Neuronal stem cell (in vitro differentiated cells): ENCODE measurements around the gene ABCB11.
"Not testable (repeated sequence)": the region's sequence is repeated elsewhere in the genome, so short reads cannot be mapped to it uniquely, and the experiment has no call there.

Experiments
- DNase-seq: peaks from one replicate; pipeline ENCODE4 v3.0.0-alpha.2; 2013; ENCODE audit warnings: low spot score
- H2AFZ ChIP-seq: one replicate; pipeline ENCODE4 v1.6.1; 2013; ENCODE audit warnings: mild to moderate bottlenecking, low read length, inconsistent platforms
- H2AK5ac ChIP-seq: 2 replicates; pipeline ENCODE4 v1.6.1; 2013; ENCODE audit warnings: low read depth, mild to moderate bottlenecking, inconsistent platforms, low read length, moderate library complexity, mixed read lengths
- H2BK120ac ChIP-seq: 2 replicates; pipeline ENCODE4 v1.6.1; 2013; ENCODE audit warnings: low read depth, mild to moderate bottlenecking, inconsistent platforms, low read length, moderate library complexity, mixed read lengths
- H2BK12ac ChIP-seq: one replicate; pipeline ENCODE4 v1.6.1; 2013; ENCODE audit warnings: low read length, inconsistent platforms
- H2BK15ac ChIP-seq: 2 replicates; pipeline ENCODE4 v1.6.1; 2013; ENCODE audit warnings: mild to moderate bottlenecking, low read length, inconsistent platforms, mixed read lengths
- H2BK5ac ChIP-seq: one replicate; pipeline ENCODE4 v1.6.1; 2013; ENCODE audit warnings: inconsistent platforms, mild to moderate bottlenecking, low read length, moderate library complexity
- H3K14ac ChIP-seq: one replicate; pipeline ENCODE4 v1.6.1; 2013; ENCODE audit warnings: low read length, inconsistent platforms
- H3K18ac ChIP-seq: 2 replicates; pipeline ENCODE4 v1.6.1; 2013; ENCODE audit warnings: low read length, inconsistent platforms
- H3K23ac ChIP-seq: 2 replicates; pipeline ENCODE4 v1.6.1; 2013; ENCODE audit warnings: low read depth, mild to moderate bottlenecking, mixed read lengths, low read length, inconsistent platforms; ENCODE audit not compliant: poor library complexity
- H3K27ac ChIP-seq: replicated peaks from 3 replicates; pipeline ENCODE4 v1.5.1; 2013; ENCODE audit warnings: low read length, inconsistent platforms
- H3K27me3 ChIP-seq, 3 experiments: 2 replicates each; pipeline ENCODE4 v1.6.1; 2013; ENCODE audit warnings: low read length in 3 of 3, mild to moderate bottlenecking in 2 of 3, inconsistent platforms in 1 of 3, low read depth in 1 of 3, mixed read lengths in 1 of 3, moderate library complexity in 1 of 3; ENCODE audit not compliant: control insufficient read depth in 3 of 3, insufficient read depth in 3 of 3
- H3K36me3 ChIP-seq, 2 donors: replicated peaks in 1 of 2; 2 replicates each; pipeline ENCODE4 v1.6.1; 2013; ENCODE audit warnings: low read length in 2 of 2; ENCODE audit not compliant: control insufficient read depth in 2 of 2, insufficient read depth in 2 of 2
- H3K4ac ChIP-seq: 2 replicates; pipeline ENCODE4 v1.6.1; 2013; ENCODE audit warnings: inconsistent platforms, mild to moderate bottlenecking, low read length, moderate library complexity
- H3K4me1 ChIP-seq, 2 donors: 1 replicate in 1 of 2; 2 replicates in 1 of 2; pipeline ENCODE4 v1.6.1; 2013; ENCODE audit warnings: low read length in 2 of 2, low read depth in 1 of 2; ENCODE audit not compliant: control insufficient read depth in 2 of 2, insufficient read depth in 1 of 2
- H3K4me2 ChIP-seq: one replicate; pipeline ENCODE4 v1.6.1; 2013; ENCODE audit warnings: mild to moderate bottlenecking, low read length, inconsistent platforms; ENCODE audit not compliant: insufficient read depth, poor library complexity, severe bottlenecking
- H3K4me3 ChIP-seq, 2 donors: 2 replicates each; pipeline ENCODE4 v1.5.1; 2013; ENCODE audit warnings: low read length in 2 of 2, mild to moderate bottlenecking in 2 of 2, inconsistent platforms in 1 of 2, moderate library complexity in 1 of 2
- H3K79me1 ChIP-seq: one replicate; pipeline ENCODE4 v1.6.1; 2013; ENCODE audit warnings: low read depth, mild to moderate bottlenecking, inconsistent platforms, low read length, moderate library complexity
- H3K9ac ChIP-seq: one replicate; pipeline ENCODE4 v1.6.1; 2013; ENCODE audit warnings: mild to moderate bottlenecking, low read depth, low read length, inconsistent platforms; ENCODE audit not compliant: poor library complexity
- H3K9me3 ChIP-seq, 2 donors: replicated peaks in 1 of 2; 2 replicates each; pipeline versions ENCODE3 to v1.6.1; 2013; ENCODE audit warnings: low read length in 2 of 2, mild to moderate bottlenecking in 2 of 2, inconsistent platforms in 1 of 2, low read depth in 1 of 2, mixed read lengths in 1 of 2, moderate library complexity in 1 of 2; ENCODE audit not compliant: control insufficient read depth in 2 of 2, insufficient read depth in 1 of 2
- H4K8ac ChIP-seq: one replicate; pipeline ENCODE4 v1.6.1; 2013; ENCODE audit warnings: low read depth, mild to moderate bottlenecking, inconsistent platforms, low read length, moderate library complexity
- H4K91ac ChIP-seq: one replicate; pipeline ENCODE4 v1.6.1; 2013; ENCODE audit warnings: low read length, low read depth, mild to moderate bottlenecking, inconsistent platforms; ENCODE audit not compliant: poor library complexity
- WGBS, 2 donors: extraction: QIAGEN DNeasy Blood & Tissue Kit; methylation state at CpG; one replicate each; pipeline ENCODE4 v1.1.7; 2013; ENCODE audit warnings: missing lambda C conversion rate in 2 of 2, mixed read lengths in 1 of 2; ENCODE audit not compliant: insufficient read length in 2 of 2, insufficient replicate concordance in 1 of 2; ENCODE audit errors: extremely low coverage in 2 of 2; 5-methylcytosine and 5-hydroxymethylcytosine counted together

ABCB11 gene

GRCh38 chr2:168874368-168875054, 156.6 kb downstream of the ABCB11 start:
- no peak overlapping the region for H2BK5ac ChIP-seq
- H2BK15ac ChIP-seq = no peak overlapping the region
- H3K4me3 ChIP-seq = no peak overlapping the region
- peaks cover 2 to 68% of the 10 kb centered on the region in 2 donors for H3K36me3 ChIP-seq
- H3K4ac ChIP-seq = no peak overlapping the region
- no CpG with 5 or more reads among the region's 6 CpGs for WGBS, 2 donors
- no peaks in the 10 kb centered on the region for H3K27me3 ChIP-seq
- no peak overlapping the region for H4K8ac ChIP-seq
- no peak for DNase-seq
- H4K91ac ChIP-seq = no peak overlapping the region
- H3K14ac ChIP-seq = no peak overlapping the region
- H3K4me2 ChIP-seq = no peak overlapping the region
- no peak overlapping the region for H2AFZ ChIP-seq
- H3K18ac ChIP-seq = no peak overlapping the region
- no peak overlapping the region for H3K23ac ChIP-seq
- no peaks in the 10 kb centered on the region for H3K4me1 ChIP-seq
- no peak overlapping the region for H2AK5ac ChIP-seq
- H2BK120ac ChIP-seq = no peak overlapping the region
- H3K9ac ChIP-seq = no peak overlapping the region
- H3K27ac ChIP-seq = no peak overlapping the region
- no peaks in the 10 kb centered on the region for H3K9me3 ChIP-seq
- no peaks in the 10 kb centered on the region for H3K79me1 ChIP-seq
- H2BK12ac ChIP-seq = no peak overlapping the region

- not testable (repeated sequence) for H3K27ac ChIP-seq, H3K4me1 ChIP-seq, H3K4me2 ChIP-seq, H4K8ac ChIP-seq, DNase-seq, H2AK5ac ChIP-seq, H2BK12ac ChIP-seq, H2AFZ ChIP-seq, H3K9ac ChIP-seq, H4K91ac ChIP-seq, H3K14ac ChIP-seq, H2BK5ac ChIP-seq, H3K18ac ChIP-seq, H3K4ac ChIP-seq, H2BK15ac ChIP-seq, H3K79me1 ChIP-seq, H3K4me3 ChIP-seq, H3K9me3 ChIP-seq, H3K23ac ChIP-seq, H2BK120ac ChIP-seq, H3K27me3 ChIP-seq
- no CpG with 5 or more reads among the region's 4 CpGs for WGBS, 2 donors
- peaks cover 2 to 49% of the 10 kb centered on the region in 2 donors for H3K36me3 ChIP-seq
Measured at GRCh38 chr2:168870824-168871223, 160.3 kb downstream of the ABCB11 start.
